Chondrocyte (in vitro differentiated cells): ENCODE data around the gene L3MBTL4. TPM values are rescaled to one million over a fixed set of nuclear protein-coding genes. Genes with fewer than 3 reads are reported as not detected.

Experiments used
- DNase-seq: peaks from one replicate; pipeline ENCODE4 v3.0.0; 2021; ENCODE audit warnings: mixed read lengths, low spot score
- H3K27ac Mint-ChIP-seq: one replicate; pipeline ENCODE4 v1.8.0; 2021; ENCODE audit warnings: mild to moderate bottlenecking, moderate library complexity, mixed read lengths; ENCODE audit not compliant: unreplicated experiment
- H3K27me3 Mint-ChIP-seq: 2 replicates; pipeline ENCODE4 v1.8.0; 2021; ENCODE audit warnings: low read depth, mixed read lengths
- H3K36me3 Mint-ChIP-seq: 2 replicates; pipeline ENCODE4 v1.8.0; 2021; ENCODE audit warnings: low read depth, mixed read lengths
- H3K4me1 Mint-ChIP-seq: 2 replicates; pipeline ENCODE4 v1.8.0; 2021; ENCODE audit warnings: low read depth, mild to moderate bottlenecking, mixed read lengths
- H3K4me3 Mint-ChIP-seq: one replicate; pipeline ENCODE4 v1.8.0; 2021; ENCODE audit warnings: mild to moderate bottlenecking, moderate library complexity, mixed read lengths; ENCODE audit not compliant: unreplicated experiment
- H3K9me3 Mint-ChIP-seq: 2 replicates; pipeline ENCODE4 v1.8.0; 2021; ENCODE audit warnings: low read depth, mixed read lengths
- CTCF ChIP-seq: fragments of 200-600 bp; sonication (generic); IDR thresholded peaks from 2 replicates; pipeline ENCODE4 v1.5.0; 2021; ENCODE audit warnings: antibody characterized with exemption, mild to moderate bottlenecking, moderate library complexity
- total RNA-seq: library from RNA; stranded (reverse); gene quantifications from 3 replicates; pipeline ENCODE4 v1.2.1, GENCODE V29; 2021

L3MBTL4 gene
- total RNA-seq, 1 donor from 2014 or later = 1.0 TPM

- H3K27me3 Mint-ChIP-seq = no peaks in the 10 kb centered on the region
- DNase-seq = no peak
- no peaks in the 10 kb centered on the region for H3K36me3 Mint-ChIP-seq
- no peaks in the 10 kb centered on the region for H3K4me1 Mint-ChIP-seq
- no peak for TF ChIP-seq CTCF
- no peak overlapping the region for H3K27ac Mint-ChIP-seq
- H3K9me3 Mint-ChIP-seq = no peaks in the 10 kb centered on the region
- no peak overlapping the region for H3K4me3 Mint-ChIP-seq
Measured at GRCh38 chr18:6248017-6248416, 166.7 kb downstream of the L3MBTL4 start.

GRCh38 chr18:6242004-6242403 is 172.7 kb downstream of the L3MBTL4 start:
- no peak for DNase-seq
- no peak for TF ChIP-seq CTCF
- Mint-ChIP-seq H3K27me3 (no peaks in the 10 kb centered on the region), H3K9me3 (no peaks in the 10 kb centered on the region), H3K36me3 (no peaks in the 10 kb centered on the region), H3K27ac (no peak overlapping the region), H3K4me3 (no peak overlapping the region), H3K4me1 (peaks cover 3% of the 10 kb centered on the region)

GRCh38 chr18:6239716-6240115 is 175.0 kb downstream of the L3MBTL4 start:
- DNase-seq = no peak
- Mint-ChIP-seq H3K9me3 (peaks cover 4% of the 10 kb centered on the region), H3K4me1 (peaks cover 15% of the 10 kb centered on the region), H3K27ac (no peak overlapping the region), H3K27me3 (no peaks in the 10 kb centered on the region), H3K4me3 (no peak overlapping the region), H3K36me3 (no peaks in the 10 kb centered on the region)
- TF ChIP-seq CTCF = no peak

- no peak for DNase-seq
- Mint-ChIP-seq H3K27me3 (no peaks in the 10 kb centered on the region), H3K9me3 (peaks cover 19% of the 10 kb centered on the region), H3K27ac (peak overlapping the region; percentile 8), H3K4me1 (peaks cover 15% of the 10 kb centered on the region), H3K4me3 (no peak overlapping the region), H3K36me3 (peaks cover 1% of the 10 kb centered on the region)
- TF ChIP-seq CTCF = no peak
Measured at GRCh38 chr18:6236258-6236657, 178.5 kb downstream of the L3MBTL4 start.

GRCh38 chr18:6222271-6222670 is 192.4 kb downstream of the L3MBTL4 start:
- no peak overlapping the region for H3K27ac Mint-ChIP-seq
- no peak overlapping the region for H3K4me3 Mint-ChIP-seq
- no peaks in the 10 kb centered on the region for H3K36me3 Mint-ChIP-seq
- no peak for TF ChIP-seq CTCF
- H3K27me3 Mint-ChIP-seq = peaks cover 2% of the 10 kb centered on the region
- peaks cover 13% of the 10 kb centered on the region for H3K9me3 Mint-ChIP-seq
- DNase-seq = no peak
- peaks cover 2% of the 10 kb centered on the region for H3K4me1 Mint-ChIP-seq
